ENCODE data around the gene ALDH8A1.

The ALDH8A1 gene

GRCh38 chr6:134984821-134985220 lies 34.9 kb upstream of the ALDH8A1 start:
- TF ChIP-seq, protein P1, sequence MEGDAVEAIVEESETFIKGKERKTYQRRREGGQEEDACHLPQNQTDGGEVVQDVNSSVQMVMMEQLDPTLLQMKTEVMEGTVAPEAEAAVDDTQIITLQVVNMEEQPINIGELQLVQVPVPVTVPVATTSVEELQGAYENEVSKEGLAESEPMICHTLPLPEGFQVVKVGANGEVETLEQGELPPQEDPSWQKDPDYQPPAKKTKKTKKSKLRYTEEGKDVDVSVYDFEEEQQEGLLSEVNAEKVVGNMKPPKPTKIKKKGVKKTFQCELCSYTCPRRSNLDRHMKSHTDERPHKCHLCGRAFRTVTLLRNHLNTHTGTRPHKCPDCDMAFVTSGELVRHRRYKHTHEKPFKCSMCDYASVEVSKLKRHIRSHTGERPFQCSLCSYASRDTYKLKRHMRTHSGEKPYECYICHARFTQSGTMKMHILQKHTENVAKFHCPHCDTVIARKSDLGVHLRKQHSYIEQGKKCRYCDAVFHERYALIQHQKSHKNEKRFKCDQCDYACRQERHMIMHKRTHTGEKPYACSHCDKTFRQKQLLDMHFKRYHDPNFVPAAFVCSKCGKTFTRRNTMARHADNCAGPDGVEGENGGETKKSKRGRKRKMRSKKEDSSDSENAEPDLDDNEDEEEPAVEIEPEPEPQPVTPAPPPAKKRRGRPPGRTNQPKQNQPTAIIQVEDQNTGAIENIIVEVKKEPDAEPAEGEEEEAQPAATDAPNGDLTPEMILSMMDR (IDR thresholded peaks at IDR 0.05): no peak

DNA sequence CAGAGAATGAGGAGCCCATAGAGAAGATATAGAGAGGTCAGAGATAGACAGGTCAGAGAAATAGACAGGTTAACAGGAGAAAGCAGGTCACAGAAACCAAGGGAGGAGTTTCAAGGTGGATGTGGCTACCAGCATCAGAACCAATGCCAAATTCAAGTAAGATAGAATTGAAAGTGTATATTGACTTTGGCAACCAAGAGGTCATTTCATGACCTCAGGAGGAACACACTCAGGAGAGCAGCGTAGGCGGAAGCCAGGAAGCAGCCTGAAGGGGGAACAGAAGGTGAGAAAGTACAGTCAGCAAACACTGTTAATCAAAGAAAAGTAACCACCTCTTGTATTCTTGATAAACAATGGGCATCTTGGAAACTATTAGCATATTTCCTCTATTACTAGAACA lies 33.9 kb upstream of the ALDH8A1 start:
- TF ChIP-seq, protein P1 (IDR thresholded peaks at IDR 0.05): no peak

- TF ChIP-seq, protein P1 (IDR thresholded peaks at IDR 0.05): no peak
Measured at GRCh38 chr6:134982161-134982560, 32.3 kb upstream of the ALDH8A1 start.

GRCh38 chr6:134980846-134981245 lies 30.9 kb upstream of the ALDH8A1 start:
- TF ChIP-seq, protein P1 (IDR thresholded peaks at IDR 0.05): no peak

DNA sequence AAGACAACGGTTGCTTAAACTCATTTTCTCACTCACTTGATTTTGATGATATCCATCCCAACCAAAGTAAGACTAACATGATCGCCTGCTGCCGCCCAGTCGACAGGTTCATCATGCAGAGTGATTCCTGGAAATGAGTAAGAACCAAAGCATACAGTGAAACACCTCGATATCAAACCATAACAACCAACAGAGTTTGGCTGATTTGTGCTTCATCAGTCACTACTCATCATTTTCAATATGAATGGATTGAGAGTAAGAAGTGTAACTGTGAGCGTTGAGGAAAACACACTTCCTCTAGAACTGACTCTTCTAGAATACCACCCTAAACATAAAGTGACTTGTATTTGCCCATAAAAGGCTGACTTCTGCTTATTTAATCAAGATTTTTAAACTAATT lies 29.2 kb upstream of the ALDH8A1 start:
- TF ChIP-seq, protein P1 (IDR thresholded peaks at IDR 0.05): no peak

DNA sequence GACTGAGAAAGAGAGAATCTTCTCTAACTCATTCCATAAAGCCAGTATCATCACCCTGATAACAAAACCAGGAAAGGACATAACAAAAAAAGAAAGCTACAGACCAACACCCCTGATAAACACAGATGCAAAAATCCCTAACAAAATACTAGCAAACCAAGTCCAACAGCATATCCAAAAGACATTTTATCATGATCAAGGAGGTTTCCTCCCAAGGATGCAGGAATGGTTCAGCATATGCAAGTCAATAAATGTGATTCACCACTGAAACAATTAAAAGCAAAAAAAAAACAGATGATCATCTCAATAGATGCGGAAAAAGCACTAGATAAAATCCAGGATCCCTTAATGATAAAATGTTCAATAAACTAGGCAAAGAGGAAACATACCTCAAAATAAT lies 24.5 kb upstream of the ALDH8A1 start:
- TF ChIP-seq, protein P1 (IDR thresholded peaks at IDR 0.05): no peak

GRCh38 chr6:134967711-134968110 lies 17.8 kb upstream of the ALDH8A1 start:
- TF ChIP-seq, protein P1 (IDR thresholded peaks at IDR 0.05): no peak

- TF ChIP-seq, protein P1 (IDR thresholded peaks at IDR 0.05): no peak
Measured at GRCh38 chr6:134964451-134965203, 14.7 kb upstream of the ALDH8A1 start.

All from LNCAP (cell line).